Measurements from ENCODE around the gene SPEM2. TPM values are rescaled to one million over a fixed set of nuclear protein-coding genes. Genes with fewer than 3 reads are reported as not detected.

Gene SPEM2
- total and polyA plus RNA-seq, 2 of the 4 experiments (the other 2 are of a cell fraction), result not detected

DNA sequence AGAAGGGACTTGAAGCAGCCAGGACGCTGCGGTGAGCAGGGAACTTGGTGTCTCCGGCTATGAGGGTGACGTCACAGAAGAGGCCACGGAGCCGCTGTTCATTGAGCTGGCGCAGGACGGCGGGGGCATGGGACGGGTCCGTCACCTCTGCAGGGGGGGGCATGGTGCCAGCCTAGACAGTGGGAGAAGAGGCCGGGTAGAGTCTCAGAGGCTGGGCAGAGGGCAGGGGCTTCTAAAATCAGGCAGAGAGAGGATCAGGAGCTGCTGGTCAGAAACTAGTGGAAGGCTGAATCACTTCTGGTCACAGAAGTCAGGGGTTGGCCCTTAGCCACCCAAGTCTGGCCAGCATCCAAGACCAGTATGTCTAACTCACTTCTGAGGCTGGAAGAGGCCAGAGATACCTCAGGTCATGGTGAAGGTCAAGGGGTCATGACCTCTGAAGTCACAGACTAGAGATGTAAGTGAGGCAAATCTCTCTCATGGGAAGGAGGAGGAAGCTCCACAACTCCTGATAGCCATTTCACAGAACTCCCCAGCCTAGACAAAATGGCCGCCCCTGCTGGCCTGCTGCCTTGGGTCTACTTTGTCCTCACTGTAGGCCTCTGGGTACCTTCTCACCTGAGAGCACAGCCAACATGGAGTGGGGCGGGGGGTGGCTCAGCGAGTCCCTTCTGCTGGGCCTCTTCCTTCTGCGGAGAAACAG is 41.4 kb downstream of the SPEM2 start:
- H3K4me3 ChIP-seq (ENCODE audit: insufficient read depth, low read depth, low read length), result no peak overlapping the region
- peak overlapping the region; percentile 66 for H2AK9ac ChIP-seq (replicated peaks; ENCODE audit: low read depth, low read length, poor library complexity)
- 100% methylated on average over 2 of the region's 16 CpGs; no CpG with 5 or more reads in 1 of the 2 experiments for WGBS, 2 experiments (ENCODE audit: extremely low coverage in 2 of 2, insufficient read length in 1 of 2)
- H3K79me1 ChIP-seq (ENCODE audit: low read depth in 1 of 2, low read length in 2 of 2), result peaks cover 9 to 75% of the 10 kb centered on the region in 2 experiments
- POLR2A ChIA-PET (ENCODE audit: unreplicated experiment), result interaction anchor here (0.7 kb wide), 1 partner anchor 10 kb away, joined by 4 read pairs; no protein-coding TSS in a partner anchor
- H3K9me3 ChIP-seq (ENCODE audit: control insufficient read depth, insufficient read depth, low read length), result no peaks in the 10 kb centered on the region
- H2BK5ac ChIP-seq (ENCODE audit: low read depth, low read length, poor library complexity, severe bottlenecking), result no peak overlapping the region
- intact Hi-C loops (cut with micrococcal nuclease) (no loop called here), dilution Hi-C loops (cut with HindIII; ENCODE audit: low sequenced_read_pairs, unreplicated experiment) (no loop called here), in situ Hi-C loops (cut with MboI; ENCODE audit: low sequenced_read_pairs) (no loop called here)
- H2AK5ac ChIP-seq (ENCODE audit: low read depth, low read length), result no peak overlapping the region
- H3K23ac ChIP-seq (ENCODE audit: low read depth, low read length), result no peak overlapping the region
- H4K8ac ChIP-seq (ENCODE audit: low read depth in 2 of 2, low read length in 2 of 2), result no peak overlapping the region
- H3K56ac ChIP-seq (ENCODE audit: extremely low read depth, insufficient read depth, low read length), result no peak overlapping the region
- H3K4me1 ChIP-seq (ENCODE audit: control insufficient read depth, insufficient read depth, low read length), result peaks cover 12% of the 10 kb centered on the region; the same call in 1 of the 2 replicates
- no peak overlapping the region for H4K91ac ChIP-seq (ENCODE audit: insufficient read depth, low read depth, low read length)
- no TSS peak for BruUV-seq (replicated peaks)
- H3K36me3 ChIP-seq (ENCODE audit: control insufficient read depth, insufficient read depth, low read length), result peaks cover 43% of the 10 kb centered on the region
- TF ChIP-seq CTCF (conservative IDR thresholded peaks at IDR 0.05; ENCODE audit: low read depth, low read length) (no peak), RFX5 (IDR thresholded peaks at IDR 0.05; ENCODE audit: low read depth, low read length) (no peak), NFE2L2 (IDR thresholded peaks at IDR 0.05; ENCODE audit: low read depth, low read length) (no peak), CHD1 (IDR thresholded peaks at IDR 0.05; ENCODE audit: low read depth, low read length) (no peak), SMC3 (IDR thresholded peaks at IDR 0.05; ENCODE audit: low read depth, low read length) (no peak), CEBPB (IDR thresholded peaks at IDR 0.05; ENCODE audit: low read depth, low read length) (no peak), RAD21 (IDR thresholded peaks at IDR 0.05; ENCODE audit: low read length) (no peak), MAFK (IDR thresholded peaks at IDR 0.05; ENCODE audit: low read depth, low read length) (no peak), BHLHE40 (IDR thresholded peaks at IDR 0.05; ENCODE audit: low read depth, low read length) (no peak), FOS (IDR thresholded peaks at IDR 0.05; ENCODE audit: low read depth, low read length) (no peak), MAZ (IDR thresholded peaks at IDR 0.05; ENCODE audit: borderline replicate concordance, low read depth, low read length) (no peak), MXI1 (IDR thresholded peaks at IDR 0.05; ENCODE audit: borderline replicate concordance, low read depth, low read length) (no peak)
- TF ChIP-seq, protein P1, sequence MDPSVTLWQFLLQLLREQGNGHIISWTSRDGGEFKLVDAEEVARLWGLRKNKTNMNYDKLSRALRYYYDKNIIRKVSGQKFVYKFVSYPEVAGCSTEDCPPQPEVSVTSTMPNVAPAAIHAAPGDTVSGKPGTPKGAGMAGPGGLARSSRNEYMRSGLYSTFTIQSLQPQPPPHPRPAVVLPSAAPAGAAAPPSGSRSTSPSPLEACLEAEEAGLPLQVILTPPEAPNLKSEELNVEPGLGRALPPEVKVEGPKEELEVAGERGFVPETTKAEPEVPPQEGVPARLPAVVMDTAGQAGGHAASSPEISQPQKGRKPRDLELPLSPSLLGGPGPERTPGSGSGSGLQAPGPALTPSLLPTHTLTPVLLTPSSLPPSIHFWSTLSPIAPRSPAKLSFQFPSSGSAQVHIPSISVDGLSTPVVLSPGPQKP (IDR thresholded peaks at IDR 0.05; ENCODE audit: borderline replicate concordance, low read depth, low read length), result no peak
- no peak overlapping the region for H3K4ac ChIP-seq (ENCODE audit: low read depth, low read length)
- no peak overlapping the region for H3K14ac ChIP-seq (replicated peaks; ENCODE audit: low read depth, low read length)
- DNase-seq, result peak; percentile 66
- H4K20me1 ChIP-seq (ENCODE audit: insufficient read depth, low read length), result peaks cover 68% of the 10 kb centered on the region
- no peak overlapping the region for H3K9ac ChIP-seq (ENCODE audit: low read depth, low read length)
- CTCF ChIA-PET, result no interaction called here
- no peak overlapping the region for H3K4me2 ChIP-seq (ENCODE audit: low read depth, low read length)
- no peak overlapping the region for H3K18ac ChIP-seq (ENCODE audit: low read depth, low read length)
- H3K27me3 ChIP-seq (ENCODE audit: control insufficient read depth, insufficient read depth, low read length), result no peaks in the 10 kb centered on the region
- no peak overlapping the region for H4K5ac ChIP-seq (ENCODE audit: low read depth, low read length)
- H3K27ac ChIP-seq (ENCODE audit: insufficient read depth, low read length), result no peak overlapping the region
- ATAC-seq (ENCODE audit: low read depth), result peak; percentile 58
- no peak overlapping the region for H2AFZ ChIP-seq (replicated peaks; ENCODE audit: low read length, poor library complexity)
- H2BK20ac ChIP-seq (ENCODE audit: low read depth, low read length), result no peak overlapping the region
- H3K9me1 ChIP-seq (ENCODE audit: insufficient read depth, low read length), result peaks cover 24% of the 10 kb centered on the region
- no peak overlapping the region for H2BK120ac ChIP-seq (ENCODE audit: low read depth, low read length)
- H2BK15ac ChIP-seq (ENCODE audit: low read depth, low read length), result no peak overlapping the region
